ENCODE measurements around the gene THADA. TPM values are rescaled to one million over a fixed set of nuclear protein-coding genes. Genes with fewer than 3 reads are reported as not detected.

Gene THADA
- polyA plus RNA-seq, 1 donor (not counting 4 experiments of a cell fraction or from before 2014, with no cell fraction given): 22.6 TPM

DNA sequence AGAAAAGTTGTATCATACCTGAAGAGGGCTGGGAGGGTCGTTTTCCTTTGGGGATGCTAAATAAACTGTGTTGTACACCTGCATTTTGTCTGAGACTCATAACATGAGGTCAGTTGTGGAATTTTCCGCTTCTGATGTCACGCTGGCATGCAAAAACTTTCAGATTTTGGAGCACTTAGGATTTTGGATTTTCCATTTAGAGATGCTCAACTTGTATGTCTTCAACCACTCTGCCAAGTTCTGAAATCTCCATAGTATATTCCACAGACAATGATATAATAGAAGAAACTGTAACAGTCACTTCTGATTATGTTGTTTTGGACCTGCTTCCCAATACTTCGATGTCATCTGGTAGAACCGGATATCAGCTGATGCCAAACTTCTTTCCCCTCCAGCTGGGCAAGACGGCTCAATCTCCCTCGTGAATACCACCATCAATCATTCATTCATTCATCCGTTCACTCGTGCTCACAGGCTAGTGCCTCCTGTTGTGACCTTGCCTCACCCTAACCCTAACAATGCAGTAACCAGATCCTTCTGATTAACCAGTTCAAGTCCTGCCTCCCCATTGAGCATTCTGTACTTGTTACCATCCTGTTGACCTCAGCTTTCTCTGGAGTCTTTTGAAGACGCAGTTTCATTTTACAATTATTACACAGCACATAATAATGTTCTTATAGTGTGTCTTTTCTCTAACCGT, 35.9 kb upstream of the THADA start:
- no peak overlapping the region for H3K27ac ChIP-seq (ENCODE audit: control insufficient read depth, insufficient read depth, low read length)
- H3K9me1 ChIP-seq (ENCODE audit: control insufficient read depth, extremely low read depth, insufficient read depth, low read length): no peaks in the 10 kb centered on the region
- H3K9ac ChIP-seq (ENCODE audit: control insufficient read depth, extremely low read depth, insufficient read depth, low read length): no peak overlapping the region
- H3K27me3 ChIP-seq (ENCODE audit: control insufficient read depth, extremely low read depth, insufficient read depth, low read length): peaks cover 10% of the 10 kb centered on the region
- H3K4me2 ChIP-seq (ENCODE audit: control insufficient read depth, extremely low read depth, insufficient read depth, low read depth, low read length): no peak overlapping the region
- H2AFZ ChIP-seq (ENCODE audit: control insufficient read depth, low read length): no peak overlapping the region
- no peaks in the 10 kb centered on the region for H3K9me3 ChIP-seq (ENCODE audit: control insufficient read depth, low read depth, low read length)
- no peaks in the 10 kb centered on the region for H3K79me2 ChIP-seq (ENCODE audit: control insufficient read depth, insufficient read depth, low read length)
- no peaks in the 10 kb centered on the region for H4K20me1 ChIP-seq (ENCODE audit: control insufficient read depth, extremely low read depth, insufficient read depth, low read length)
- peaks cover 3% of the 10 kb centered on the region for H3K4me1 ChIP-seq (ENCODE audit: control insufficient read depth, extremely low read depth, insufficient read depth, low read length)
- H3K36me3 ChIP-seq (ENCODE audit: control insufficient read depth in 2 of 2, extremely low read depth in 1 of 2, insufficient read depth in 2 of 2, low read length in 2 of 2): no peaks in the 10 kb centered on the region
- DNase-seq (ENCODE audit: low read depth, low spot score) (no peak), FAIRE-seq (no peak)
- no peak overlapping the region for H3K4me3 ChIP-seq (ENCODE audit: control insufficient read depth in 2 of 3, extremely low read depth in 1 of 3, insufficient read depth in 2 of 3, low read depth in 1 of 3, low read length in 3 of 3)
- TF ChIP-seq, protein P1, sequence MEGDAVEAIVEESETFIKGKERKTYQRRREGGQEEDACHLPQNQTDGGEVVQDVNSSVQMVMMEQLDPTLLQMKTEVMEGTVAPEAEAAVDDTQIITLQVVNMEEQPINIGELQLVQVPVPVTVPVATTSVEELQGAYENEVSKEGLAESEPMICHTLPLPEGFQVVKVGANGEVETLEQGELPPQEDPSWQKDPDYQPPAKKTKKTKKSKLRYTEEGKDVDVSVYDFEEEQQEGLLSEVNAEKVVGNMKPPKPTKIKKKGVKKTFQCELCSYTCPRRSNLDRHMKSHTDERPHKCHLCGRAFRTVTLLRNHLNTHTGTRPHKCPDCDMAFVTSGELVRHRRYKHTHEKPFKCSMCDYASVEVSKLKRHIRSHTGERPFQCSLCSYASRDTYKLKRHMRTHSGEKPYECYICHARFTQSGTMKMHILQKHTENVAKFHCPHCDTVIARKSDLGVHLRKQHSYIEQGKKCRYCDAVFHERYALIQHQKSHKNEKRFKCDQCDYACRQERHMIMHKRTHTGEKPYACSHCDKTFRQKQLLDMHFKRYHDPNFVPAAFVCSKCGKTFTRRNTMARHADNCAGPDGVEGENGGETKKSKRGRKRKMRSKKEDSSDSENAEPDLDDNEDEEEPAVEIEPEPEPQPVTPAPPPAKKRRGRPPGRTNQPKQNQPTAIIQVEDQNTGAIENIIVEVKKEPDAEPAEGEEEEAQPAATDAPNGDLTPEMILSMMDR (optimal IDR thresholded peaks at IDR 0.05 in 1 of 3, IDR thresholded peaks at IDR 0.05 in 1 of 3, conservative IDR thresholded peaks at IDR 0.05 in 1 of 3; ENCODE audit: extremely low read depth in 1 of 3, insufficient read depth in 2 of 3, low read length in 3 of 3): no peak
- no peak for TF ChIP-seq EZH2 (IDR thresholded peaks at IDR 0.05; ENCODE audit: low read length)
- dilution Hi-C loops (cut with MboI; ENCODE audit: extremely low pct_ligation_motif_present, low sequenced_read_pairs): no loop called here

DNA sequence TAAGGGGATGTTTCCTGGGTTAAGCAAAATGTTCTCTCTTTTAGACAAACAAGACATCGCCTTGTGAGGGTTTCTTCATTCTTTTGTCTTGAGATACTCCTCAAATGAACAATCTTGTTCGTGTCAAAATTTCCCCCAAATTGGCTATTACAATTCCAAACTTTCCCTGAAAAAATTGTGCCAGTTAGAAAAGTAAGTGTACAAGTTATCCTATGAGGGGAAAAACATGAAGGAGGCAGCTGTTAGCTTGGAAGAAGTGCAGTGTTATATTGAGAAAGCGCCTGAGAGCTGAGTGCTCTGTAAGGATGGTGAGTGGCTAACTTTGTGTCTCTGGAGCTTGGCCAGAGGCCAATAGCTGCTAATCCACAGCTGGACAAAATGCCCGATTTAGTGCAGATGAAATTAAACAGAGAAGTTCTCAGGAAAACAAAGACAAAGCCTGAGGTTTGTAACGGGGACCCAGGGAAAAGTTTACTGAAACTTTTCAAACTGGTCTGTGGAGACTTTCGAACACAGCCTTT, 27.2 kb upstream of the THADA start:
- dilution Hi-C loops (cut with MboI; ENCODE audit: extremely low pct_ligation_motif_present, low sequenced_read_pairs): no loop called here
- H3K27me3 ChIP-seq (ENCODE audit: control insufficient read depth, extremely low read depth, insufficient read depth, low read length): no peaks in the 10 kb centered on the region
- H4K20me1 ChIP-seq (ENCODE audit: control insufficient read depth, extremely low read depth, insufficient read depth, low read length): no peaks in the 10 kb centered on the region
- no peaks in the 10 kb centered on the region for H3K79me2 ChIP-seq (ENCODE audit: control insufficient read depth, insufficient read depth, low read length)
- H3K4me1 ChIP-seq (ENCODE audit: control insufficient read depth, extremely low read depth, insufficient read depth, low read length): no peaks in the 10 kb centered on the region
- no peaks in the 10 kb centered on the region for H3K9me3 ChIP-seq (ENCODE audit: control insufficient read depth, low read depth, low read length)
- DNase-seq (ENCODE audit: low read depth, low spot score): no peak
- no peaks in the 10 kb centered on the region for H3K9me1 ChIP-seq (ENCODE audit: control insufficient read depth, extremely low read depth, insufficient read depth, low read length)
- H3K36me3 ChIP-seq (ENCODE audit: control insufficient read depth in 2 of 2, extremely low read depth in 1 of 2, insufficient read depth in 2 of 2, low read length in 2 of 2): no peaks in the 10 kb centered on the region
- no peak overlapping the region for H3K9ac ChIP-seq (ENCODE audit: control insufficient read depth, extremely low read depth, insufficient read depth, low read length)
- no peak overlapping the region for H2AFZ ChIP-seq (ENCODE audit: control insufficient read depth, low read length)
- no peak overlapping the region for H3K4me3 ChIP-seq (ENCODE audit: control insufficient read depth in 2 of 3, extremely low read depth in 1 of 3, insufficient read depth in 2 of 3, low read depth in 1 of 3, low read length in 3 of 3)
- no peak for FAIRE-seq
- H3K27ac ChIP-seq (ENCODE audit: control insufficient read depth, insufficient read depth, low read length): no peak overlapping the region
- no peak overlapping the region for H3K4me2 ChIP-seq (ENCODE audit: control insufficient read depth, extremely low read depth, insufficient read depth, low read depth, low read length)
- TF ChIP-seq EZH2 (IDR thresholded peaks at IDR 0.05; ENCODE audit: low read length): no peak
- TF ChIP-seq, protein P1 (optimal IDR thresholded peaks at IDR 0.05 in 1 of 3, IDR thresholded peaks at IDR 0.05 in 1 of 3, conservative IDR thresholded peaks at IDR 0.05 in 1 of 3; ENCODE audit: extremely low read depth in 1 of 3, insufficient read depth in 2 of 3, low read length in 3 of 3): no peak

All from keratinocyte (primary cell).